HCT116 (cell line): ENCODE measurements around the gene PDE4D. TPM values are rescaled to one million over a fixed set of nuclear protein-coding genes. Genes with fewer than 3 reads are reported as not detected.
A peak's percentile ranks its signal among the peaks of the same experiment; 100 is the strongest.

Experiments used
- ATAC-seq: fragments of 200-7000 bp; cut with Tn5 transposase; 2 replicates; pipeline ENCODE4 v1.9.1; 2020; ENCODE audit warnings: mild to moderate bottlenecking, moderate library complexity
- BruUV-seq: library from RNA; stranded (reverse); fragments of 400-500 nt; replicated peaks from 2 replicates; lab custom pipeline; 2021; lab: Mats Ljungman, UMichigan
- CTCF ChIA-PET: fragments of 300-600 bp; sonication (Branson Sonifier 250); formaldehyde crosslinking; loops from one replicate; lab custom pipeline; 2021; ENCODE audit warnings: antibody characterized with exemption; lab: Charles Lee
- POLR2A ChIA-PET: fragments of 300-600, 350-600 bp; sonication (Branson Sonifier 250); formaldehyde crosslinking; loops from one replicate; lab custom pipeline; 2021; ENCODE audit warnings: antibody characterized with exemption; lab: Charles Lee
- RAD21 ChIA-PET, 2 experiments: fragments of 300-600 bp; sonication (Branson Sonifier 250); formaldehyde crosslinking; loops; one replicate each; lab custom pipeline; 2023; ENCODE audit warnings: low total read pairs in 2 of 2; ENCODE audit not compliant: uncharacterized antibody in 2 of 2, unreplicated experiment in 2 of 2, low non-redundant PET in 1 of 2; lab: Charles Lee
- DNase-seq: peaks from one replicate; pipeline ENCODE4 v3.0.0-alpha.2; 2010; ENCODE audit warnings: low read depth, low spot score
- H2AFZ ChIP-seq: fragments of 200-600 bp; shearing (Covaris generic), sonication (generic); 2 replicates; pipeline ENCODE4 v1.6.1; 2017; ENCODE audit warnings: low read depth, mixed run types, mixed read lengths, antibody characterized with exemption, low read length; ENCODE audit not compliant: poor library complexity, severe bottlenecking
- H3K27ac ChIP-seq: 2 replicates; pipeline ENCODE4 v1.5.1; 2012; ENCODE audit warnings: low read depth, low read length
- H3K27me3 ChIP-seq: fragments of 200-600 bp; sonication (generic); 2 replicates; pipeline ENCODE4 v1.6.1; 2016; ENCODE audit warnings: mixed run types, low read length, mixed read lengths; ENCODE audit not compliant: insufficient read depth
- H3K36me3 ChIP-seq, 2 experiments: fragments of 200-500 bp in 1 of 2; fragments of 200-600 bp in 1 of 2; sonication (Bioruptor generic) in 1 of 2; sonication (generic) in 1 of 2; 2 replicates each; pipeline versions ENCODE4 v1.5.1 to v1.6.1; 2014 to 2016; ENCODE audit warnings: low read length in 2 of 2, inconsistent platforms in 1 of 2, mixed read lengths in 1 of 2, mixed run types in 1 of 2; ENCODE audit not compliant: insufficient read depth in 2 of 2, control insufficient read depth in 1 of 2
- H3K4me1 ChIP-seq, 2 experiments: fragments of 200-600 bp in 1 of 2; sonication (generic) in 1 of 2; 2 replicates each; pipeline versions ENCODE4 v1.5.1 to v1.6.1; 2012 to 2017; ENCODE audit warnings: low read length in 2 of 2, inconsistent platforms in 1 of 2, mild to moderate bottlenecking in 1 of 2, mixed read lengths in 1 of 2, mixed run types in 1 of 2, moderate library complexity in 1 of 2; ENCODE audit not compliant: insufficient read depth in 2 of 2, control insufficient read depth in 1 of 2
- H3K4me2 ChIP-seq: fragments of 200-600 bp; sonication (generic); 2 replicates; pipeline ENCODE4 v1.6.1; 2017; ENCODE audit warnings: mixed run types, low read length, mixed read lengths
- H3K4me3 ChIP-seq, 2 experiments: fragments of 200-600 bp in 1 of 2; sonication (generic) in 1 of 2; replicated peaks in 1 of 2; 2 replicates each; pipeline ENCODE4 v1.5.1; 2011 to 2016; ENCODE audit warnings: low read length in 2 of 2, control low read depth in 1 of 2, low read depth in 1 of 2, mild to moderate bottlenecking in 1 of 2, mixed read lengths in 1 of 2, mixed run types in 1 of 2
- H3K79me2 ChIP-seq: fragments of 200-600 bp; sonication (generic); 2 replicates; pipeline ENCODE4 v1.6.1; 2017; ENCODE audit warnings: mild to moderate bottlenecking, mixed run types, low read length, moderate library complexity, mixed read lengths; ENCODE audit not compliant: insufficient read depth
- H3K9ac ChIP-seq: fragments of 200-600 bp; sonication (generic); 2 replicates; pipeline ENCODE4 v1.6.1; 2016; ENCODE audit warnings: low read length, mixed read lengths
- H3K9me2 ChIP-seq: fragments of 200-600 bp; sonication (generic), shearing (Covaris generic); 2 replicates; pipeline ENCODE4 v1.6.1; 2017; ENCODE audit warnings: mixed run types, mild to moderate bottlenecking, moderate library complexity; ENCODE audit not compliant: insufficient read depth
- H3K9me3 ChIP-seq, 2 experiments: fragments of 200-500 bp in 1 of 2; fragments of 200-600 bp in 1 of 2; sonication (Bioruptor generic) in 1 of 2; sonication (generic) in 1 of 2; 2 replicates each; pipeline ENCODE4 v1.6.1; 2014 to 2017; ENCODE audit warnings: low read length in 2 of 2, mixed read lengths in 2 of 2, inconsistent platforms in 1 of 2, low read depth in 1 of 2, mild to moderate bottlenecking in 1 of 2, mixed run types in 1 of 2, moderate library complexity in 1 of 2; ENCODE audit not compliant: control insufficient read depth in 1 of 2, insufficient read depth in 1 of 2
- H4K20me1 ChIP-seq: fragments of 200-600 bp; sonication (generic), shearing (Covaris generic); 2 replicates; pipeline ENCODE4 v1.6.1; 2017; ENCODE audit warnings: mixed run types, mild to moderate bottlenecking, moderate library complexity; ENCODE audit not compliant: insufficient read depth
- EZH2phosphoT487 ChIP-seq: fragments of 200-600 bp; IDR thresholded peaks from 2 replicates; pipeline ENCODE4 v1.6.1; 2018; ENCODE audit warnings: antibody characterized with exemption, borderline replicate concordance
- FOSL1 ChIP-seq: IDR thresholded peaks from 2 replicates; pipeline ENCODE4 v1.6.1; 2012; ENCODE audit warnings: low read depth
- POLR2A ChIP-seq: IDR thresholded peaks from 2 replicates; pipeline ENCODE4 v1.7.0; 2011; ENCODE audit warnings: borderline replicate concordance; ENCODE audit not compliant: insufficient read depth, insufficient read length; ENCODE audit errors: extremely low read depth
- RAD21 ChIP-seq: IDR thresholded peaks from 2 replicates; pipeline ENCODE4 v1.6.1; 2012; ENCODE audit warnings: low read depth, mild to moderate bottlenecking
- intact Hi-C: fragments of 100-400 bp; cut with micrococcal nuclease; formaldehyde crosslinking; loops from 2 replicates; pipeline ENCODE4 v1.10.0; 2022
- total RNA-seq: library from RNA; stranded (reverse); gene quantifications from one replicate; pipeline ENCODE4 v1.2.1, GENCODE V29; 2021; ENCODE audit not compliant: unreplicated experiment
- TF ChIP-seq, protein P1 (sequence below), 3 experiments: fragments of 200-600 bp in 1 of 3; sonication (generic) in 1 of 3; IDR thresholded peaks in 2 of 3; conservative IDR thresholded peaks in 1 of 3; 2 replicates each; pipeline ENCODE4 v1.5.1; 2012 to 2017; ENCODE audit warnings: low read depth in 2 of 3, low read length in 2 of 3, antibody characterized with exemption in 1 of 3, borderline replicate concordance in 1 of 3, control low read depth in 1 of 3, mild to moderate bottlenecking in 1 of 3, mixed read lengths in 1 of 3, mixed run types in 1 of 3, moderate library complexity in 1 of 3; ENCODE audit not compliant: insufficient read depth in 1 of 3

Gene PDE4D
- total RNA-seq, 1 experiment from 2014 or later: 1.1 TPM

DNA sequence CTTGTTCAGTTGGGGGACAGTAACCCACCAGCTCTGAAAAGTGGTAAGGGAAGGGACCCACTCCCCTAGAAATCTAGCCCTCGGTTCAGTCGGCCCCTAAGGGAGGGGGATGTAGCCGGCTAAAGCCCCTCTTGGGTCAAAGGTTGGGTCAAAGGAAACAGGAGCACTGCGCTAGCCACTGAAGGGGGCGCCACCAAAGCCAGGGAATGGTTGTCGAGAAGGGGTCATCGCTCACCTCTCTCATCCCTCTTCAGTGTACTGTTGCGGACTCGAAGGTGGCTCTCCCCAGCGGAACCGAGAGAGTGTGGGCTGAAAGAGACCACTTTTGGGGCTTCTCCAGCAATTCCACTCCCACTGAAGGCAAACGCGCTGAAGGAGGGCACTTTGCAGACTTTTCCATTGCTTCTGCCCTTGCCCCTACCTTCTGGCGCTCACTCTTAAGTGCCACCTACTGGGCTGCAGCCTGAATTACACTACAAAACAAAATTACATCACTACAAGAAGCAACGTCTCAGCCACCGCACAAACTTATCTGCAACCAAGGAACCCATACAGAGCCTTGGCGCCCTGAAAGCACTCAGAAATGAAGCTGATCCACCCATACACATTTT lies 396.9 kb downstream of the PDE4D start:
- no peak overlapping the region for H3K27ac ChIP-seq
- H3K9me2 ChIP-seq: no peaks in the 10 kb centered on the region
- RAD21 ChIA-PET: no interaction called here
- H2AFZ ChIP-seq: no peak overlapping the region
- H3K9ac ChIP-seq: no peak overlapping the region
- no peaks in the 10 kb centered on the region for H3K9me3 ChIP-seq
- intact Hi-C loops: loop anchor here (2.0 kb wide), 2 partner anchors 106 to 308 kb away; no protein-coding TSS in a partner anchor
- CTCF ChIA-PET: interaction anchor here (0.9 to 1.2 kb wide), 7 partner anchors 8 to 308 kb away, joined by 3 to 10 read pairs (median 4); no protein-coding TSS in a partner anchor
- BruUV-seq: no TSS peak
- TF ChIP-seq FOSL1: no peak
- TF ChIP-seq, protein P1, sequence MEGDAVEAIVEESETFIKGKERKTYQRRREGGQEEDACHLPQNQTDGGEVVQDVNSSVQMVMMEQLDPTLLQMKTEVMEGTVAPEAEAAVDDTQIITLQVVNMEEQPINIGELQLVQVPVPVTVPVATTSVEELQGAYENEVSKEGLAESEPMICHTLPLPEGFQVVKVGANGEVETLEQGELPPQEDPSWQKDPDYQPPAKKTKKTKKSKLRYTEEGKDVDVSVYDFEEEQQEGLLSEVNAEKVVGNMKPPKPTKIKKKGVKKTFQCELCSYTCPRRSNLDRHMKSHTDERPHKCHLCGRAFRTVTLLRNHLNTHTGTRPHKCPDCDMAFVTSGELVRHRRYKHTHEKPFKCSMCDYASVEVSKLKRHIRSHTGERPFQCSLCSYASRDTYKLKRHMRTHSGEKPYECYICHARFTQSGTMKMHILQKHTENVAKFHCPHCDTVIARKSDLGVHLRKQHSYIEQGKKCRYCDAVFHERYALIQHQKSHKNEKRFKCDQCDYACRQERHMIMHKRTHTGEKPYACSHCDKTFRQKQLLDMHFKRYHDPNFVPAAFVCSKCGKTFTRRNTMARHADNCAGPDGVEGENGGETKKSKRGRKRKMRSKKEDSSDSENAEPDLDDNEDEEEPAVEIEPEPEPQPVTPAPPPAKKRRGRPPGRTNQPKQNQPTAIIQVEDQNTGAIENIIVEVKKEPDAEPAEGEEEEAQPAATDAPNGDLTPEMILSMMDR (IDR thresholded peaks at IDR 0.05 in 2 of 3, conservative IDR thresholded peaks at IDR 0.05 in 1 of 3; ENCODE audit: borderline replicate concordance in 1 of 3, insufficient read depth in 1 of 3, low read depth in 2 of 3, low read length in 2 of 3): peak; percentile 32 to 70 (median 62); a peak in 5 of 6 replicates
- TF ChIP-seq RAD21: peak; percentile 38; the same call in 1 of the 2 replicates
- H3K79me2 ChIP-seq: no peaks in the 10 kb centered on the region
- peaks cover 8% of the 10 kb centered on the region for H3K27me3 ChIP-seq
- H3K4me2 ChIP-seq: no peak overlapping the region
- ATAC-seq (peak; percentile 80), DNase-seq (no peak)
- H3K4me3 ChIP-seq: no peak overlapping the region
- POLR2A ChIA-PET: no interaction called here
- H4K20me1 ChIP-seq: no peaks in the 10 kb centered on the region; the same call in 1 of the 2 replicates
- H3K4me1 ChIP-seq: no peaks in the 10 kb centered on the region
- H3K36me3 ChIP-seq: no peaks in the 10 kb centered on the region

DNA sequence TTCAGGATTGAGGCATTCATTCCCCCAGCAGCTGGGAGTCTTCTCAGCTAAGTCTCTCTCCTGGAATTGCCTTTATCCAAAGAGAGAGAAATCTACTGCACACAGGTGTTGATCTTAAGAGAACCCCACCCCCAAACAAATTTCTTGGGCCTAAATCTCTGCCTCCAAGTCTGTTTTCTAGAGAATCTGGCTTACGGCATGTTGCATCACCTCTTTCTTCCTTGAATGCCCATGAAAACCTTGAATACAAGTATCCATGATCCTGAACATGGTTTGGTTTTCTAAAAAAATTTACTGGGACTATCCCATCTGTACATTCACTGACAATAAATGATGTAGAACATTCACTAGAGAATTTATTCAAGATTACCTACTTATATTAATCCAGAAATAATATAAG lies 401.6 kb downstream of the PDE4D start:
- H3K4me2 ChIP-seq: no peak overlapping the region
- no peaks in the 10 kb centered on the region for H3K79me2 ChIP-seq
- H3K36me3 ChIP-seq: no peaks in the 10 kb centered on the region
- no peaks in the 10 kb centered on the region for H3K9me2 ChIP-seq
- BruUV-seq: no TSS peak
- intact Hi-C loops: no loop called here
- DNase-seq: no peak
- ChIA-PET CTCF (no interaction called here), POLR2A (no interaction called here), RAD21 (no interaction called here)
- H3K27me3 ChIP-seq: peaks cover 10% of the 10 kb centered on the region
- H4K20me1 ChIP-seq: no peaks in the 10 kb centered on the region; the same call in 1 of the 2 replicates
- no peaks in the 10 kb centered on the region for H3K9me3 ChIP-seq
- TF ChIP-seq POLR2A (no peak), EZH2phosphoT487 (no peak)
- no peak overlapping the region for H3K4me3 ChIP-seq
- H3K4me1 ChIP-seq: no peaks in the 10 kb centered on the region
- no peak overlapping the region for H2AFZ ChIP-seq
- ATAC-seq: no peak
- H3K27ac ChIP-seq: no peak overlapping the region
- no peak overlapping the region for H3K9ac ChIP-seq
